Esophagus squamous epithelium (tissue), 5 donors: ENCODE results near the gene KIDINS220. TPM values are rescaled to one million over a fixed set of nuclear protein-coding genes. Genes with fewer than 3 reads are reported as not detected.

Source experiments
- DNase-seq: peaks from one replicate; lab custom pipeline; 2025; lab: John Stamatoyannopoulos, UW
- H3K27ac ChIP-seq, 4 donors: fragments of 200-600 bp; sonication (generic); one replicate each; pipeline ENCODE4 v1.5.1; 2016 to 2019; ENCODE audit warnings: mild to moderate bottlenecking in 1 of 4
- H3K27me3 ChIP-seq, 4 donors: fragments of 200-600 bp; sonication (generic); 1 replicate in 3 of 4; 2 replicates in 1 of 4; pipeline versions ENCODE4 v1.5.1 to v1.6.0; 2017 to 2021; ENCODE audit warnings: antibody characterized with exemption in 1 of 4
- H3K36me3 ChIP-seq, 3 donors: fragments of 200-600 bp; sonication (generic); one replicate each; pipeline ENCODE4 v1.5.1; 2016 to 2019
- H3K4me1 ChIP-seq, 3 donors: fragments of 200-600 bp; sonication (generic); one replicate each; pipeline ENCODE4 v1.5.1; 2017 to 2019
- H3K4me3 ChIP-seq, 4 donors: fragments of 200-600 bp; sonication (generic); 1 replicate in 3 of 4; 2 replicates in 1 of 4; pipeline ENCODE4 v1.5.1; 2016 to 2019; ENCODE audit warnings: mild to moderate bottlenecking in 2 of 4, moderate library complexity in 1 of 4
- H3K9me3 ChIP-seq, 3 donors: fragments of 200-600 bp; sonication (generic); one replicate each; pipeline ENCODE4 v1.5.1; 2016 to 2019
- CTCF ChIP-seq, 6 experiments: fragments of 450-650 bp in 4 of 6; fragments of 200-600 bp in 2 of 6; sonication (generic) in 2 of 6; IDR thresholded peaks; one replicate each; pipeline ENCODE4 v1.5.1; 2016 to 2019; ENCODE audit warnings: antibody characterized with exemption in 6 of 6, mild to moderate bottlenecking in 4 of 6, moderate library complexity in 4 of 6
- POLR2A ChIP-seq, 4 donors: fragments of 450-650 bp; IDR thresholded peaks; one replicate each; pipeline ENCODE4 v1.6.1; 2017; ENCODE audit warnings: antibody characterized with exemption in 4 of 4, mild to moderate bottlenecking in 4 of 4, moderate library complexity in 3 of 4
- WGBS, 2 donors: methylation state at CpG; one replicate each; pipeline ENCODE4 v1.1.5; 2018; 5-methylcytosine and 5-hydroxymethylcytosine counted together
- intact Hi-C: fragments of 100-400 bp; cut with DNase I; formaldehyde crosslinking; loops from one replicate; pipeline ENCODE4 v1.15.0; 2022
- total RNA-seq, 4 donors: library from RNA; depleted of rRNA; stranded (reverse); fragments of >200 nt; gene quantifications; one replicate each; pipeline ENCODE4 v1.1.0, GENCODE V29; 2016
- donor health status: DM: yes; HTN: yes; CAD: no.

Gene KIDINS220
- total RNA-seq, 4 donors from 2014 or later, result 27.4 to 58.7 (median 35.7) TPM

- no peak overlapping the region for H3K4me3 ChIP-seq
- peaks cover 0 to 22% (median 0%) of the 10 kb centered on the region in 4 donors for H3K27me3 ChIP-seq
- no peaks in the 10 kb centered on the region for H3K9me3 ChIP-seq
- no peak for DNase-seq
- H3K36me3 ChIP-seq, result no peaks in the 10 kb centered on the region
- H3K27ac ChIP-seq, result no peak overlapping the region
- TF ChIP-seq POLR2A (IDR thresholded peaks at IDR 0.05) (no peak), CTCF (IDR thresholded peaks at IDR 0.05) (no peak)
- WGBS, 2 donors, result 73 to 76% methylated on average over 7 of the region's 7 CpGs
- H3K4me1 ChIP-seq, result no peaks in the 10 kb centered on the region
- intact Hi-C loops, result no loop called here
Measured at GRCh38 chr2:8848328-8849100, 11.1 kb upstream of the KIDINS220 start.

- Histone ChIP-seq H3K4me1 (no peaks in the 10 kb centered on the region), H3K27ac (no peak overlapping the region), H3K36me3 (no peaks in the 10 kb centered on the region), H3K27me3 (peaks cover 0 to 22% (median 0%) of the 10 kb centered on the region in 4 donors), H3K9me3 (no peaks in the 10 kb centered on the region), H3K4me3 (no peak overlapping the region)
- DNase-seq, result no peak
- TF ChIP-seq CTCF (IDR thresholded peaks at IDR 0.05) (no peak), POLR2A (IDR thresholded peaks at IDR 0.05) (no peak)
- 47 to 55% methylated on average over 6 of the region's 6 CpGs for WGBS, 2 donors
- intact Hi-C loops, result no loop called here
Measured at GRCh38 chr2:8847400-8847799, 10.0 kb upstream of the KIDINS220 start.

- peaks cover 4 to 7% (median 5%) of the 10 kb centered on the region in 3 donors for H3K4me1 ChIP-seq
- no peak overlapping the region for H3K27ac ChIP-seq
- 86 to 93% methylated on average over 4 of the region's 4 CpGs for WGBS, 2 donors
- no peaks in the 10 kb centered on the region for H3K9me3 ChIP-seq
- no peak for TF ChIP-seq CTCF (IDR thresholded peaks at IDR 0.05)
- TF ChIP-seq POLR2A (IDR thresholded peaks at IDR 0.05), result no peak
- intact Hi-C loops, result no loop called here
- no peak overlapping the region for H3K4me3 ChIP-seq
- H3K27me3 ChIP-seq, result peaks cover 0 to 29% (median 0%) of the 10 kb centered on the region in 4 donors
- no peak for DNase-seq
- H3K36me3 ChIP-seq, result no peaks in the 10 kb centered on the region
Measured at GRCh38 chr2:8841932-8842331, 4.5 kb upstream of the KIDINS220 start.

- no peaks in the 10 kb centered on the region for H3K9me3 ChIP-seq
- H3K27me3 ChIP-seq, result peaks cover 0 to 15% (median 0%) of the 10 kb centered on the region in 4 donors
- no peaks in the 10 kb centered on the region for H3K36me3 ChIP-seq
- TF ChIP-seq POLR2A (IDR thresholded peaks at IDR 0.05), result no peak
- no peak for TF ChIP-seq CTCF (IDR thresholded peaks at IDR 0.05)
- no peak for DNase-seq
- H3K4me3 ChIP-seq, result no peak overlapping the region
- peaks cover 10 to 19% (median 15%) of the 10 kb centered on the region in 3 donors for H3K4me1 ChIP-seq
- H3K27ac ChIP-seq, result no peak overlapping the region
- intact Hi-C loops, result no loop called here
- WGBS, 2 donors, result 73 to 75% methylated on average over 11 of the region's 12 CpGs
Measured at GRCh38 chr2:8840475-8841091, 3.2 kb upstream of the KIDINS220 start.
